ENCODE data around the gene MYBPC1. TPM values are rescaled to one million over a fixed set of nuclear protein-coding genes. Genes with fewer than 3 reads are reported as not detected.
"Not testable (repeated sequence)": the region's sequence is repeated elsewhere in the genome, so short reads cannot be mapped to it uniquely, and the experiment has no call there.

Gene MYBPC1, protein sequence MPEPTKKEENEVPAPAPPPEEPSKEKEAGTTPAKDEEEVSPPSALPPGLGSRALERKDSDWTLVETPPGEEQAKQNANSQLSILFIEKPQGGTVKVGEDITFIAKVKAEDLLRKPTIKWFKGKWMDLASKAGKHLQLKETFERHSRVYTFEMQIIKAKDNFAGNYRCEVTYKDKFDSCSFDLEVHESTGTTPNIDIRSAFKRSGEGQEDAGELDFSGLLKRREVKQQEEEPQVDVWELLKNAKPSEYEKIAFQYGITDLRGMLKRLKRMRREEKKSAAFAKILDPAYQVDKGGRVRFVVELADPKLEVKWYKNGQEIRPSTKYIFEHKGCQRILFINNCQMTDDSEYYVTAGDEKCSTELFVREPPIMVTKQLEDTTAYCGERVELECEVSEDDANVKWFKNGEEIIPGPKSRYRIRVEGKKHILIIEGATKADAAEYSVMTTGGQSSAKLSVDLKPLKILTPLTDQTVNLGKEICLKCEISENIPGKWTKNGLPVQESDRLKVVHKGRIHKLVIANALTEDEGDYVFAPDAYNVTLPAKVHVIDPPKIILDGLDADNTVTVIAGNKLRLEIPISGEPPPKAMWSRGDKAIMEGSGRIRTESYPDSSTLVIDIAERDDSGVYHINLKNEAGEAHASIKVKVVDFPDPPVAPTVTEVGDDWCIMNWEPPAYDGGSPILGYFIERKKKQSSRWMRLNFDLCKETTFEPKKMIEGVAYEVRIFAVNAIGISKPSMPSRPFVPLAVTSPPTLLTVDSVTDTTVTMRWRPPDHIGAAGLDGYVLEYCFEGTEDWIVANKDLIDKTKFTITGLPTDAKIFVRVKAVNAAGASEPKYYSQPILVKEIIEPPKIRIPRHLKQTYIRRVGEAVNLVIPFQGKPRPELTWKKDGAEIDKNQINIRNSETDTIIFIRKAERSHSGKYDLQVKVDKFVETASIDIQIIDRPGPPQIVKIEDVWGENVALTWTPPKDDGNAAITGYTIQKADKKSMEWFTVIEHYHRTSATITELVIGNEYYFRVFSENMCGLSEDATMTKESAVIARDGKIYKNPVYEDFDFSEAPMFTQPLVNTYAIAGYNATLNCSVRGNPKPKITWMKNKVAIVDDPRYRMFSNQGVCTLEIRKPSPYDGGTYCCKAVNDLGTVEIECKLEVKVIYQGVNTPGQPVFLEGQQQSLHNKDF
- total RNA-seq: not detected
- polyA plus RNA-seq: not detected

DNA sequence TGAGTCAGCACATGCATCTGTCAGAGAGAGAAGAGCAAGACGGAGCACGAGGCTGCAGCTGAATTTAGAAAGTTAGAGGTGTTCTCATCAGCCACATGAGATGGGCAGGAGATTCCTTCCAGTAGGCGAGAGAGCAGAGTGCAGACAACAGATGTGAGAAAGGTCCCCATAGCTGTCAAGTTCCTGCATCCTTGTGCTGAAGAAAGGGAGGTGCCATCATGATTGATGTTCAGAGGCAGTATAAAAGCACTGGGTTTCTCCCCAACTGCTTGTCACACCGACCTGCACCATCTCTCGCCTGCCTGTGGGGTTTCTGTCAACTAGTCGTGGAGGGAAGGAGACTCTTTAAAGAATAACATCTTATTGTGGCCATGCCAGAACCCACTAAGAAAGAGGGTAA is at the start of gene MYBPC1:
Gene MYBPC1, plus strand, starts transcription at position 272 of the 400 bp plus-strand sequence. Its CDS starts 100 bp downstream, at position 372.
- no peak within 1 kb of the TSS for H3K27ac Mint-ChIP-seq
- no peaks in the 10 kb centered on the region for H3K36me3 Mint-ChIP-seq
- no peaks in the 10 kb centered on the region for H3K9me3 Mint-ChIP-seq

DNA sequence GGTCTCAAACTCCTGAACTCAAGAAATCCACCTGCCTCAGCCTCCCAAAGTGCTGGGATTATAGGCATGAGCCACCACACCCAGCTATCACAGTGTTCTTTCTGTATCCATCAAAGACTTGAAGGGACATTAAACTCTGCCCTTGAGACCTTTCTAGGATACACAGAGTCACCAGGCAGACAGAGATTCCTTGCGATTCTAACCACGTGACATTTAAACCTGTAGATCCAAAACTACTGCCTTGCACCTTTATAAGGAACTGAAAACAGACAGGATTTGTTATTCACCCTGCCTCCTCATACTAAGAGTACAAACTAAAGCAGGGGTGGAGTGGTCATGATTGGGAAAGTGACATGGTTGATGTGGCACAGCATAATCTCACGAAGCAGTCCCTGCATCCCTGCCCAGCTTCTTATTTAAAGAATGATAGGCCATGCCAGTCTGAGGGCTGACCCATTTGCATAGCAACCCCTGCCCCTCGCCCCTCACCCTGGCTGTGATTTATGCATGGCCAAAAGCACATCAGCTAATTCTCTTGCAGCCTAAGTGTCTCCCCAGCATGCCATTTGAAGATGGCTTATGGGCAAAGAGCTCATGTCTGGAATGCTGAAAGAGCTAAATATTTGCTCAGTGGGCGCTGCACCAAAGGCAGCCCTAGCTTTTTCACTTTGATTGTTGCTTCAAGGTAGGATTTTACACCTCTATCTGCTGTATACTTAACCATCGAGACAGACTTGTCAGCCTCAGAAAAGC is 43.2 kb upstream of the MYBPC1 start:
- Mint-ChIP-seq H3K4me1 (no peaks in the 10 kb centered on the region), H3K27ac (no peak overlapping the region), H3K36me3 (no peaks in the 10 kb centered on the region), H3K9me3 (peaks cover 0 to 10% (median 2%) of the 10 kb centered on the region in 7 donors), H3K27me3 (peaks cover 6% of the 10 kb centered on the region), H3K4me3 (no peak overlapping the region)
- ATAC-seq (ENCODE audit: low read depth in 2 of 2) (no peak), DNase-seq (no peak)
- Histone ChIP-seq H3K4me3 (ENCODE audit: low read depth, low read length) (no peak overlapping the region), H3K36me3 (ENCODE audit: control insufficient read depth, insufficient read depth, low read length) (no peaks in the 10 kb centered on the region), H3K4me1 (ENCODE audit: control insufficient read depth, insufficient read depth, low read length, poor library complexity, severe bottlenecking) (no peaks in the 10 kb centered on the region), H3K27me3 (ENCODE audit: control insufficient read depth, insufficient read depth, low read length) (no peaks in the 10 kb centered on the region), H3K9me3 (ENCODE audit: control insufficient read depth in 2 of 2, low read length in 2 of 2) (no peaks in the 10 kb centered on the region), H3K27ac (ENCODE audit: insufficient read depth, low read length, poor library complexity, severe bottlenecking) (no peak overlapping the region)

More for the DNA sequence above, at the start of gene MYBPC1:
- Histone ChIP-seq H3K27me3 (ENCODE audit: control insufficient read depth, insufficient read depth, low read length) (peaks cover 2% of the 10 kb centered on the region), H3K4me3 (ENCODE audit: low read depth, low read length) (no peak within 1 kb of the TSS), H3K4me1 (ENCODE audit: control insufficient read depth, insufficient read depth, low read length, poor library complexity, severe bottlenecking) (no peaks in the 10 kb centered on the region), H3K9me3 (ENCODE audit: control insufficient read depth in 2 of 2, low read length in 2 of 2) (no peaks in the 10 kb centered on the region), H3K27ac (ENCODE audit: insufficient read depth, low read length, poor library complexity, severe bottlenecking) (no peak within 1 kb of the TSS), H3K36me3 (ENCODE audit: control insufficient read depth, insufficient read depth, low read length) (no peaks in the 10 kb centered on the region)
- Mint-ChIP-seq H3K27me3 (no peaks in the 10 kb centered on the region), H3K4me1 (no peaks in the 10 kb centered on the region), H3K4me3 (no peak within 1 kb of the TSS)
- ATAC-seq (ENCODE audit: low read depth in 2 of 2) (no peak), DNase-seq (no peak)

DNA sequence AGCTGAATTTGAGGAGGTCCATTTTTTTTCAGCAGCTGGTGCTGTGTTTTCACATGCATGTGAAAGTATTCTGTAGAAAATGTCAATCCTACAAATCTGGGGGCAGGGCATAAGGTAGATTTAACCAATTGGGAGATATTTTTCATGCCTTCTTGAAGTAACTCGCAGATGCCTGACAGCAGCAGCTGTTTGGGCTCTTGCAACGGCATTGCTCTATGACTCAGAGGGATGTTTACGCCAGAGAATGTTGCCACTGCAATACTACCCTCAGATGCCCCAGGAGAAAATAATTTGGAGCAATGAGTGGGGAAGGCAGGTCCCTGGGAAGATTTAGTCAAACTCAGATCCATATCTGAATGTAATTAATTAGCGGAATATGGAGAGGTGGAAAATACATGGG is 42.5 kb upstream of the MYBPC1 start:
- no peaks in the 10 kb centered on the region for H3K27me3 ChIP-seq (ENCODE audit: control insufficient read depth, insufficient read depth, low read length)
- Mint-ChIP-seq H3K27ac (no peak overlapping the region), H3K9me3 (peaks cover 0 to 10% (median 2%) of the 10 kb centered on the region in 7 donors)

DNA sequence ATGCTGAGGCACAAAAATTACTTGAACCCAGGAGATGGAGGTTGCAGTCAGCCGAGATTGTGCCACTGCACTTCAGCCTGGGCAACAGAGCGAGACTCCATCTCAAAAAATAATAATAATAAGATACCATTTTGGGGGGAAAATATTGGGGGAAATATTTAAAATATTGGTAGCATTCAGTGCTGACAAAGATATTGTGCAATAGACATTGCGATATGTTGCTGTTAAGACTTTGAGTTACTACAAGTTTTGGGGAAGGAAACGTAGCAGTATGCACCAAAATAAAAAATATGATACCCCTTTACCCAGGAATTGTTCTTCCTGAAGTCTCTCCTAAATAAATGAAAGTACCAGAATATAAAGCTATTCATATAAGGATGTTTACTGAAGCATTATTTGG is 37.7 kb upstream of the MYBPC1 start:
- Mint-ChIP-seq H3K36me3 (no peaks in the 10 kb centered on the region), H3K9me3 (peaks cover 0 to 13% (median 2%) of the 10 kb centered on the region in 7 donors), H3K4me1 (no peaks in the 10 kb centered on the region), H3K27ac (no peak overlapping the region), H3K27me3 (peaks cover 6% of the 10 kb centered on the region), H3K4me3 (no peak overlapping the region)
- ATAC-seq (ENCODE audit: low read depth in 2 of 2): no peak
- DNase-seq: no peak
- Histone ChIP-seq H3K27me3 (ENCODE audit: control insufficient read depth, insufficient read depth, low read length) (no peaks in the 10 kb centered on the region), H3K4me3 (ENCODE audit: low read depth, low read length) (no peak overlapping the region), H3K4me1 (ENCODE audit: control insufficient read depth, insufficient read depth, low read length, poor library complexity, severe bottlenecking) (no peaks in the 10 kb centered on the region), H3K36me3 (ENCODE audit: control insufficient read depth, insufficient read depth, low read length) (no peaks in the 10 kb centered on the region), H3K27ac (ENCODE audit: insufficient read depth, low read length, poor library complexity, severe bottlenecking) (no peak overlapping the region), H3K9me3 (ENCODE audit: control insufficient read depth in 2 of 2, low read length in 2 of 2) (no peaks in the 10 kb centered on the region)

More for the DNA sequence above, 42.5 kb upstream of the MYBPC1 start:
- H3K4me3 Mint-ChIP-seq: no peak overlapping the region
- H3K4me1 ChIP-seq (ENCODE audit: control insufficient read depth, insufficient read depth, low read length, poor library complexity, severe bottlenecking): no peaks in the 10 kb centered on the region
- no peaks in the 10 kb centered on the region for H3K9me3 ChIP-seq (ENCODE audit: control insufficient read depth in 2 of 2, low read length in 2 of 2)
- DNase-seq (no peak), ATAC-seq (ENCODE audit: low read depth in 2 of 2) (no peak)
- no peak overlapping the region for H3K27ac ChIP-seq (ENCODE audit: insufficient read depth, low read length, poor library complexity, severe bottlenecking)
- H3K4me3 ChIP-seq (ENCODE audit: low read depth, low read length): no peak overlapping the region
- no peaks in the 10 kb centered on the region for H3K4me1 Mint-ChIP-seq
- no peaks in the 10 kb centered on the region for H3K36me3 Mint-ChIP-seq
- no peaks in the 10 kb centered on the region for H3K36me3 ChIP-seq (ENCODE audit: control insufficient read depth, insufficient read depth, low read length)
- H3K27me3 Mint-ChIP-seq: peaks cover 6% of the 10 kb centered on the region

DNA sequence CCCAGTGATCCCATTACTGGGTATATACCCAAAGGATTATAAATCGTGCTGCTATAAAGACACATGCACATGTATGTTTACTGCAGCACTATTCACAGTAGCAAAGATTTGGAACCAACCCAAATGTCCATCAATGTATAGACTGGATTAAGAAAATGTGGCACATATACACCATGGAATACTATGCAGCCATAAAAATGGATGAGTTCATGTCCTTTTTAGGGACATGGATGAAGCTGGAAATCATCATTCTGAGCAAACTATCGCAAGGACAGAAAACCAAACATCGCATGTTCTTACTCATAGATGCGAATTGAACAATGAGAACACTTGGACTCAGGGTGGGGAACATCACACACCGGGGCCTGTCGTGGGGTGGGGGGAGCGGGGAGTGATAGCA is 36.0 kb upstream of the MYBPC1 start:
- not testable (repeated sequence) for ATAC-seq (ENCODE audit: low read depth in 2 of 2); DNase-seq; H3K27me3 Mint-ChIP-seq

DNA sequence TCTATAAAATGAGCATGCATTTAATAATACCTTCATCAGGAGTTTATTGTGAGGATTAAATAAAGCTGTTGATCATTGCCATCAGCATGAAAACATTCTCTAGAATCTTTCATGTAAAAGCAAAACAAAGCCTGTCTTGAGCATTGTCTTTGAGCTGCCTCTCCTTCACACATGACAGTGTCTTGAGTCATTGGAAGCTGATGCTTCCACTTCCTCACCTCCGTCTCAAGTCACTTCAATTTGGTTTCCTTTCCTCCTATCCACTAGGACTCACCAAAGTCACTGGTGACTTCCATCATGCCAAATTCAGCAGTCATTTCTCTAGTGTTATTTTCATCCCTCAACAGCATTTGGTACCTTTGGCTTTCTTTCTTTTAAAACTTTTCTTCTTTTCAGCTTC is 31.6 kb upstream of the MYBPC1 start:
- H3K27ac ChIP-seq (ENCODE audit: insufficient read depth, low read length, poor library complexity, severe bottlenecking): no peak overlapping the region
- DNase-seq: no peak
- H3K4me1 Mint-ChIP-seq: peaks cover 0 to 2% (median 0%) of the 10 kb centered on the region in 4 donors

More for the DNA sequence above, 36.0 kb upstream of the MYBPC1 start:
- not testable (repeated sequence) for H3K27me3 ChIP-seq (ENCODE audit: control insufficient read depth, insufficient read depth, low read length); H3K36me3 ChIP-seq (ENCODE audit: control insufficient read depth, insufficient read depth, low read length); H3K4me3 Mint-ChIP-seq; H3K4me1 ChIP-seq (ENCODE audit: control insufficient read depth, insufficient read depth, low read length, poor library complexity, severe bottlenecking); H3K9me3 ChIP-seq (ENCODE audit: control insufficient read depth in 2 of 2, low read length in 2 of 2); H3K36me3 Mint-ChIP-seq; H3K27ac Mint-ChIP-seq; H3K4me3 ChIP-seq (ENCODE audit: low read depth, low read length); H3K4me1 Mint-ChIP-seq; H3K27ac ChIP-seq (ENCODE audit: insufficient read depth, low read length, poor library complexity, severe bottlenecking)
- peaks cover 0 to 11% (median 2%) of the 10 kb centered on the region in 7 donors for H3K9me3 Mint-ChIP-seq

DNA sequence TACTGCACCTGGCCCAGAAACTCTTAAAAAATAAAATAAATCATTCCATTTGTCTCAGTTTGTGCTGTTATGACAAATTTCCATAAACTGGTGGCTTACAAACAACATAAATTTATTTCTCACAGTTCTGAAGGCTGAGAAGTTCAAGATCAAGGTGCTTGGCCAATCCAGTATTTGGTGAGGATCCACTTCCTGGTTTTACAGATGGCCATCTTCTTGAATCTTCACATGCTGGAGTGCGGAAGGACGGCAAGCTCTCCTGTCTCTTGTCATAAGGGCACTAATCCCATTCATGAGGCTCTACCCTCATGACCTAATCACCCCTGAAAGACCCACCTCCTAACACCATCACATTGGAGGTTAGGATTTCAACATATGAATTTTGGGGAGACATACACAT is 29.9 kb upstream of the MYBPC1 start:
- no peaks in the 10 kb centered on the region for H3K9me3 ChIP-seq (ENCODE audit: control insufficient read depth in 2 of 2, low read length in 2 of 2)
- no peak overlapping the region for H3K4me3 ChIP-seq (ENCODE audit: low read depth, low read length)
- no peaks in the 10 kb centered on the region for H3K36me3 Mint-ChIP-seq
- H3K36me3 ChIP-seq (ENCODE audit: control insufficient read depth, insufficient read depth, low read length): no peaks in the 10 kb centered on the region
- H3K9me3 Mint-ChIP-seq: peaks cover 0 to 7% (median 3%) of the 10 kb centered on the region in 7 donors
- H3K27me3 Mint-ChIP-seq: no peaks in the 10 kb centered on the region
- DNase-seq (peak in 1 of 3 donors; percentile 36), ATAC-seq (ENCODE audit: low read depth in 2 of 2) (no peak)
- H3K4me3 Mint-ChIP-seq: no peak overlapping the region
- no peaks in the 10 kb centered on the region for H3K4me1 ChIP-seq (ENCODE audit: control insufficient read depth, insufficient read depth, low read length, poor library complexity, severe bottlenecking)
- H3K4me1 Mint-ChIP-seq: peaks cover 0 to 2% (median 0%) of the 10 kb centered on the region in 4 donors
- H3K27me3 ChIP-seq (ENCODE audit: control insufficient read depth, insufficient read depth, low read length): peaks cover 2% of the 10 kb centered on the region
- no peak overlapping the region for H3K27ac Mint-ChIP-seq
- H3K27ac ChIP-seq (ENCODE audit: insufficient read depth, low read length, poor library complexity, severe bottlenecking): no peak overlapping the region

More for the DNA sequence above, 31.6 kb upstream of the MYBPC1 start:
- H3K36me3 Mint-ChIP-seq: no peaks in the 10 kb centered on the region
- no peak overlapping the region for H3K4me3 Mint-ChIP-seq
- peaks cover 0 to 9% (median 3%) of the 10 kb centered on the region in 7 donors for H3K9me3 Mint-ChIP-seq
- H3K9me3 ChIP-seq (ENCODE audit: control insufficient read depth in 2 of 2, low read length in 2 of 2): no peaks in the 10 kb centered on the region
- no peak overlapping the region for H3K27ac Mint-ChIP-seq
- no peak for ATAC-seq (ENCODE audit: low read depth in 2 of 2)
- H3K4me3 ChIP-seq (ENCODE audit: low read depth, low read length): no peak overlapping the region
- no peaks in the 10 kb centered on the region for H3K36me3 ChIP-seq (ENCODE audit: control insufficient read depth, insufficient read depth, low read length)
- no peaks in the 10 kb centered on the region for H3K27me3 ChIP-seq (ENCODE audit: control insufficient read depth, insufficient read depth, low read length)
- no peaks in the 10 kb centered on the region for H3K4me1 ChIP-seq (ENCODE audit: control insufficient read depth, insufficient read depth, low read length, poor library complexity, severe bottlenecking)
- H3K27me3 Mint-ChIP-seq: no peaks in the 10 kb centered on the region
